Endothelial cell of umbilical vein (primary cell): ENCODE results near the gene KCNA2. TPM values are rescaled to one million over a fixed set of nuclear protein-coding genes. Genes with fewer than 3 reads are reported as not detected.

Experiments used
- BruUV-seq: library from RNA; stranded (reverse); fragments of 400-500 nt; replicated peaks from 2 replicates; lab custom pipeline; 2021; lab: Mats Ljungman, UMichigan
- CTCF ChIA-PET: fragments of 300-600, 350-600 bp; sonication (Branson Sonifier 250); formaldehyde crosslinking; loops from one replicate; lab custom pipeline; 2021; ENCODE audit warnings: antibody characterized with exemption, inconsistent platforms; lab: Charles Lee
- POLR2A ChIA-PET: fragments of 300-600, 350-600 bp; sonication (Branson Sonifier 250); formaldehyde crosslinking; loops from one replicate; lab custom pipeline; 2021; ENCODE audit warnings: antibody characterized with exemption, inconsistent platforms; lab: Charles Lee
- DNase-seq: peaks from one replicate; pipeline ENCODE4 v3.0.0-alpha.2; 2011; ENCODE audit warnings: low read depth, low spot score
- FAIRE-seq: peaks from 2 replicates; lab custom pipeline; 2011; peaks lifted over from hg19 to GRCh38; lab: Jason Lieb, UNC
- H2AFZ ChIP-seq: 2 replicates; pipeline ENCODE4 v1.6.0; 2012; ENCODE audit warnings: low read depth, low read length, control low read depth, inconsistent platforms
- H3K27ac ChIP-seq: 2 replicates; pipeline ENCODE4 v1.5.1; 2011; ENCODE audit warnings: low read depth, mild to moderate bottlenecking, control low read depth, low read length, moderate library complexity; ENCODE audit not compliant: insufficient read depth
- H3K27me3 ChIP-seq, 2 experiments: 2 replicates each; pipeline versions ENCODE4 v1.6.0 to v1.6.1; 2011; ENCODE audit warnings: low read length in 2 of 2, mixed read lengths in 1 of 2; ENCODE audit not compliant: control insufficient read depth in 2 of 2, insufficient read depth in 2 of 2
- H3K36me3 ChIP-seq, 2 experiments: 2 replicates in 1 of 2; 3 replicates in 1 of 2; pipeline ENCODE4 v1.5.1; 2011; ENCODE audit warnings: low read length in 2 of 2, mild to moderate bottlenecking in 1 of 2, moderate library complexity in 1 of 2; ENCODE audit not compliant: control insufficient read depth in 2 of 2, insufficient read depth in 2 of 2; ENCODE audit errors: extremely low read depth in 1 of 2
- H3K4me1 ChIP-seq: 3 replicates; pipeline ENCODE4 v1.5.1; 2011; ENCODE audit warnings: mild to moderate bottlenecking, low read length; ENCODE audit not compliant: control insufficient read depth, insufficient read depth; ENCODE audit errors: extremely low read depth
- H3K4me2 ChIP-seq: 2 replicates; pipeline ENCODE4 v1.6.1; 2011; ENCODE audit warnings: low read length, control low read depth, mixed read lengths; ENCODE audit not compliant: insufficient read depth
- H3K4me3 ChIP-seq, 3 experiments: fragments of 200-600 bp in 1 of 3; sonication (generic), shearing (Covaris generic) in 1 of 3; replicated peaks in 1 of 3; 2 replicates each; pipeline ENCODE4 v1.5.1; 2011 to 2016; ENCODE audit warnings: control low read depth in 3 of 3, low read length in 3 of 3, mild to moderate bottlenecking in 2 of 3, inconsistent platforms in 1 of 3, low read depth in 1 of 3, moderate library complexity in 1 of 3; ENCODE audit not compliant: insufficient read depth in 1 of 3
- H3K79me2 ChIP-seq: 2 replicates; pipeline ENCODE4 v1.6.0; 2012; ENCODE audit warnings: low read length, inconsistent platforms; ENCODE audit not compliant: control insufficient read depth, insufficient read depth
- H3K9ac ChIP-seq: replicated peaks from 2 replicates; pipeline ENCODE3; 2011; ENCODE audit warnings: low read length, control low read depth; ENCODE audit not compliant: insufficient read depth; ENCODE audit errors: extremely low read depth
- H3K9me1 ChIP-seq: replicated peaks from 3 replicates; pipeline ENCODE4 v1.6.0; 2011; ENCODE audit warnings: mild to moderate bottlenecking, low read length; ENCODE audit not compliant: control insufficient read depth, insufficient read depth; ENCODE audit errors: extremely low read depth
- H3K9me3 ChIP-seq: replicated peaks from 2 replicates; pipeline ENCODE4 v1.5.1; 2012; ENCODE audit warnings: low read length, inconsistent platforms; ENCODE audit not compliant: control insufficient read depth, insufficient read depth
- H4K20me1 ChIP-seq: replicated peaks from 2 replicates; pipeline ENCODE3; 2011; ENCODE audit warnings: mild to moderate bottlenecking, low read length; ENCODE audit not compliant: control insufficient read depth, insufficient read depth; ENCODE audit errors: extremely low read depth
- JUN ChIP-seq: IDR thresholded peaks from 2 replicates; pipeline ENCODE4 v1.6.1; 2011; ENCODE audit warnings: borderline replicate concordance, low read depth; ENCODE audit not compliant: insufficient read length, insufficient read depth
- dilution Hi-C: fragments of 300-500 bp; cut with MboI; formaldehyde crosslinking; loops from one replicate; pipeline ENCODE4 v1.15.0; 2019; ENCODE audit warnings: low sequenced_read_pairs; ENCODE audit not compliant: extremely low pct_ligation_motif_present
- intact Hi-C: fragments of 100-400 bp; cut with micrococcal nuclease; formaldehyde crosslinking; loops from one replicate; pipeline ENCODE4 v1.10.0; 2022
- polyA plus RNA-seq, 4 experiments: library from polyadenylated mRNA; depleted of rRNA in 3 of 4; stranded (reverse) in 3 of 4; unstranded in 1 of 4; fragments of >200 nt; gene quantifications; 2 replicates each; pipeline versions ENCODE4 v1.2.1 to v1.2.3, GENCODE V29; 2011 to 2012; ENCODE audit warnings: missing spikeins in 1 of 4
- total RNA-seq: library from RNA; stranded (reverse); gene quantifications from 2 replicates; pipeline ENCODE4 v1.2.3, GENCODE V29; 2021
- TF ChIP-seq, protein P1 (sequence below), 2 donors: IDR thresholded peaks; 1 replicate in 1 of 2; 2 replicates in 1 of 2; pipeline ENCODE4 v1.5.1; 2011; ENCODE audit warnings: low read length in 2 of 2, mild to moderate bottlenecking in 2 of 2, moderate library complexity in 2 of 2, control low read depth in 1 of 2, inconsistent platforms in 1 of 2, low read depth in 1 of 2; ENCODE audit not compliant: insufficient read depth in 1 of 2; ENCODE audit errors: extremely low read depth in 1 of 2

The KCNA2 gene
- total and polyA plus RNA-seq, 2 donors (not counting 3 experiments of a cell fraction or from before 2014, with no cell fraction given), result not detected

DNA sequence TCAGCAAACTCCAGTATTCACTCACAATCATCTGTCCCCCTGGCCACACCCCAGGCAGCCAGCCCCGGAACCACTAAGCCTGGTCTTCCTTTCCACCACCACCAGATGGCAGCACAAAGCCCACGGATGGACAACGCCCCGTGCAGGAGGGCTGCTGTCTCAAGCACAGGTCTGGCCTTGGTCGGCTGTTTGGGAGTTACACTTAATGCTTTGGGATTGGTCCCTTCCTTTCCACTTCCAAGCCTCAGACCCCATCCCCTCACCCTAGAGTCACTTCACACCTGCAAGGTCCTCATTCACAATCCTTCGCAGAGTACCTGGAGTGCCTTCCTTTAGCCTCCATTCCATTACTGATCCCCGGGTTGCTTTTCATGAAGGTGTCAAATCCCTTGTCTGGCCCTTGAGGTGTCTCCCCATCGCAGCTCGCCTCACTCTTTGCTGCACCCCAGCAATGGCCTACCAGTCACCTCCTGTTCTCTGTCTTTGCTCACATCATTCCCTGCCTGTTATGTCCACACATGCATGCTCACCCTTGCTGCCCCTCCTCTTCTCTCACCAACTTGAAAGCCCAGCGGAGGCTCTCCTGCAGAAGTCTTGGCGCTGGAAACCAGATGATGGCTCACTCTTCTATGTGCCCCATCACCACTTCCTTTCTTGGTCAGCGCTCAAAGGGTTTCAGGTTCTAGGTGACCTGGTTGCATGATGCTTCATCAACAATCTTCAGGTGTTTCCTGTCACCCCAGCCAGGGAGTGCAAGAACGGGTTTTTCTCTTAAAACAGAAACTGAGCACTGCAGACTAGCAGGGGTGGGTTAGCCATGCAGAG is 24.9 kb upstream of the KCNA2 start:
- POLR2A ChIA-PET, result no interaction called here
- no TSS peak for BruUV-seq
- Histone ChIP-seq H3K4me2 (no peak overlapping the region), H3K9me3 (no peaks in the 10 kb centered on the region), H3K4me3 (no peak overlapping the region), H3K27ac (no peak overlapping the region), H3K9me1 (no peaks in the 10 kb centered on the region), H3K79me2 (no peaks in the 10 kb centered on the region), H3K36me3 (no peaks in the 10 kb centered on the region), H2AFZ (no peak overlapping the region), H4K20me1 (no peaks in the 10 kb centered on the region), H3K27me3 (peaks cover 0 to 2% of the 10 kb centered on the region in 2 experiments), H3K9ac (no peak overlapping the region), H3K4me1 (no peaks in the 10 kb centered on the region)
- dilution Hi-C loops, result no loop called here
- DNase-seq, result peak; percentile 46
- intact Hi-C loops, result loop anchor here (1.0 kb wide), 2 partner anchors 135 to 150 kb away; no protein-coding TSS in a partner anchor
- FAIRE-seq, result peak; percentile 81
- TF ChIP-seq JUN, result no peak
- TF ChIP-seq, protein P1, sequence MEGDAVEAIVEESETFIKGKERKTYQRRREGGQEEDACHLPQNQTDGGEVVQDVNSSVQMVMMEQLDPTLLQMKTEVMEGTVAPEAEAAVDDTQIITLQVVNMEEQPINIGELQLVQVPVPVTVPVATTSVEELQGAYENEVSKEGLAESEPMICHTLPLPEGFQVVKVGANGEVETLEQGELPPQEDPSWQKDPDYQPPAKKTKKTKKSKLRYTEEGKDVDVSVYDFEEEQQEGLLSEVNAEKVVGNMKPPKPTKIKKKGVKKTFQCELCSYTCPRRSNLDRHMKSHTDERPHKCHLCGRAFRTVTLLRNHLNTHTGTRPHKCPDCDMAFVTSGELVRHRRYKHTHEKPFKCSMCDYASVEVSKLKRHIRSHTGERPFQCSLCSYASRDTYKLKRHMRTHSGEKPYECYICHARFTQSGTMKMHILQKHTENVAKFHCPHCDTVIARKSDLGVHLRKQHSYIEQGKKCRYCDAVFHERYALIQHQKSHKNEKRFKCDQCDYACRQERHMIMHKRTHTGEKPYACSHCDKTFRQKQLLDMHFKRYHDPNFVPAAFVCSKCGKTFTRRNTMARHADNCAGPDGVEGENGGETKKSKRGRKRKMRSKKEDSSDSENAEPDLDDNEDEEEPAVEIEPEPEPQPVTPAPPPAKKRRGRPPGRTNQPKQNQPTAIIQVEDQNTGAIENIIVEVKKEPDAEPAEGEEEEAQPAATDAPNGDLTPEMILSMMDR (IDR thresholded peaks at IDR 0.05; ENCODE audit: extremely low read depth in 1 of 2, insufficient read depth in 1 of 2, low read depth in 1 of 2, low read length in 2 of 2), result peak; percentile 69 to 85
- CTCF ChIA-PET, result interaction anchor here (1.2 to 3.2 kb wide), 4 partner anchors 134 to 152 kb away, joined by 3 to 30 read pairs (median 10); no protein-coding TSS in a partner anchor
